HepG2 (cell line): Measurements from ENCODE around the gene EIF3A. TPM values are rescaled to one million over a fixed set of nuclear protein-coding genes. Genes with fewer than 3 reads are reported as not detected.

Experiments used
- ATAC-seq: fragments of 200-7000 bp; cut with Tn5 transposase; 3 replicates; pipeline ENCODE4 v1.9.1; 2020; ENCODE audit warnings: mild to moderate bottlenecking, moderate library complexity
- BruUV-seq: library from RNA; stranded (reverse); fragments of 400-500 nt; replicated peaks from 2 replicates; lab custom pipeline; 2021; lab: Mats Ljungman, UMichigan
- CTCF ChIA-PET: fragments of 300-600 bp; formaldehyde crosslinking; extraction: SDS; loops from one replicate; lab custom pipeline; 2021; ENCODE audit warnings: low total read pairs, inconsistent platforms, low intra/inter-chr PET ratio; lab: Yijun Ruan, JAX
- POLR2A ChIA-PET: fragments of 350-600 bp; sonication (Branson Sonifier 250); formaldehyde crosslinking; loops from one replicate; lab custom pipeline; 2020; ENCODE audit warnings: antibody characterized with exemption, inconsistent platforms; lab: Yijun Ruan, JAX
- DNase-seq: peaks from one replicate; pipeline ENCODE4 v3.0.0-alpha.2; 2015; ENCODE audit warnings: low spot score
- FAIRE-seq: peaks from 3 replicates; lab custom pipeline; 2011; peaks lifted over from hg19 to GRCh38; lab: Jason Lieb, UNC
- H2AFZ ChIP-seq: one replicate; pipeline ENCODE4 v1.6.1; 2011; ENCODE audit warnings: low read length, inconsistent platforms
- H3K27ac ChIP-seq: fragments of 300-600 bp; 3 replicates; pipeline ENCODE4 v1.8.0; 2011; ENCODE audit warnings: mixed run types, mild to moderate bottlenecking, mixed read lengths, low read length, inconsistent platforms; ENCODE audit not compliant: insufficient read depth; ENCODE audit errors: extremely low read length
- H3K27me3 ChIP-seq, 2 experiments: fragments of 200-600 bp in 1 of 2; 2 replicates in 1 of 2; 3 replicates in 1 of 2; pipeline versions ENCODE4 v1.6.0 to v1.8.0; 2011; ENCODE audit warnings: low read length in 2 of 2, mild to moderate bottlenecking in 2 of 2, moderate library complexity in 2 of 2, inconsistent platforms in 1 of 2; ENCODE audit not compliant: insufficient read depth in 2 of 2, control insufficient read depth in 1 of 2
- H3K36me3 ChIP-seq, 2 experiments: fragments of 200-600 bp in 1 of 2; replicated peaks in 1 of 2; 2 replicates in 1 of 2; 3 replicates in 1 of 2; pipeline versions ENCODE4 v1.5.1 to v1.8.0; 2011; ENCODE audit warnings: low read length in 2 of 2, inconsistent platforms in 1 of 2; ENCODE audit not compliant: insufficient read depth in 2 of 2, control insufficient read depth in 1 of 2
- H3K4me1 ChIP-seq: 2 replicates; pipeline ENCODE4 v1.5.1; 2012; ENCODE audit warnings: low read length, inconsistent platforms; ENCODE audit not compliant: insufficient read depth
- H3K4me2 ChIP-seq: 2 replicates; pipeline ENCODE4 v1.6.0; 2011; ENCODE audit warnings: low read depth, low read length, inconsistent platforms
- H3K4me3 ChIP-seq, 3 experiments: fragments of 200-600 bp in 1 of 3; sonication (generic), shearing (Covaris generic) in 1 of 3; replicated peaks in 1 of 3; 2 replicates each; pipeline ENCODE4 v1.5.1; 2011 to 2016; ENCODE audit warnings: low read length in 3 of 3, inconsistent platforms in 2 of 3, low read depth in 2 of 3, mild to moderate bottlenecking in 2 of 3, control low read depth in 1 of 3, mixed read lengths in 1 of 3; ENCODE audit not compliant: insufficient read depth in 1 of 3
- H3K79me2 ChIP-seq: one replicate; pipeline ENCODE4 v1.6.1; 2011; ENCODE audit warnings: low read length, inconsistent platforms; ENCODE audit not compliant: insufficient read depth
- H3K9ac ChIP-seq: 2 replicates; pipeline ENCODE4 v1.6.0; 2011; ENCODE audit warnings: mild to moderate bottlenecking, low read depth, low read length, inconsistent platforms; ENCODE audit not compliant: insufficient read depth
- H3K9me3 ChIP-seq: 2 replicates; pipeline ENCODE4 v1.5.1; 2012; ENCODE audit warnings: mild to moderate bottlenecking, low read length
- H4K20me1 ChIP-seq: 2 replicates; pipeline ENCODE4 v1.6.0; 2011; ENCODE audit warnings: inconsistent platforms, mild to moderate bottlenecking, low read length, moderate library complexity; ENCODE audit not compliant: insufficient read depth
- BATF2 ChIP-seq: sonication (generic); formaldehyde crosslinking; IDR thresholded peaks from 2 replicates; pipeline ENCODE4 v1.8.0; 2022; ENCODE audit warnings: mild to moderate bottlenecking, missing genetic modification reagents, moderate library complexity
- ELF1 ChIP-seq: sonication (generic); formaldehyde crosslinking; IDR thresholded peaks from 2 replicates; pipeline ENCODE4 v1.4.0; 2020; ENCODE audit warnings: missing genetic modification reagents
- FOXA3 ChIP-seq: IDR thresholded peaks from 2 replicates; pipeline ENCODE4 v1.6.1; 2016; ENCODE audit warnings: missing genetic modification reagents, missing compliant biosample characterization
- GRHL1 ChIP-seq: sonication (generic); formaldehyde crosslinking; conservative IDR thresholded peaks from 2 replicates; pipeline ENCODE4 v1.8.0; 2022; ENCODE audit warnings: missing genetic modification reagents
- IKZF5 ChIP-seq: IDR thresholded peaks from 2 replicates; pipeline ENCODE4 v1.6.1; 2018; ENCODE audit warnings: missing genetic modification reagents, mild to moderate bottlenecking, missing compliant biosample characterization
- KDM2A ChIP-seq: sonication (generic); formaldehyde crosslinking; IDR thresholded peaks from 2 replicates; pipeline ENCODE4 v1.4.0; 2020; ENCODE audit warnings: low read depth, missing genetic modification reagents, borderline replicate concordance
- MBD4 ChIP-seq: IDR thresholded peaks from 2 replicates; pipeline ENCODE4 v1.6.1; 2012; ENCODE audit warnings: low read length, inconsistent platforms, borderline replicate concordance
- NFE2 ChIP-seq: sonication (generic); formaldehyde crosslinking; IDR thresholded peaks from 2 replicates; pipeline ENCODE4 v1.4.0; 2020; ENCODE audit warnings: missing genetic modification reagents
- SNAPC5 ChIP-seq: sonication (generic); formaldehyde crosslinking; IDR thresholded peaks from 2 replicates; pipeline ENCODE4 v1.8.1; 2023; ENCODE audit warnings: mild to moderate bottlenecking, missing genetic modification reagents, borderline replicate concordance
- SSRP1 ChIP-seq: IDR thresholded peaks from 2 replicates; pipeline ENCODE4 v1.6.1; 2016; ENCODE audit warnings: control low read depth
- TCF12 ChIP-seq, 2 experiments: fragments of 450-650 bp in 1 of 2; sonication (generic) in 1 of 2; formaldehyde crosslinking in 1 of 2; IDR thresholded peaks; 2 replicates each; pipeline versions ENCODE4 v1.6.1 to v1.8.0; 2017 to 2022; ENCODE audit warnings: antibody characterized with exemption in 1 of 2, mild to moderate bottlenecking in 1 of 2, missing genetic modification reagents in 1 of 2, moderate library complexity in 1 of 2
- ZBTB7B ChIP-seq: sonication (generic); formaldehyde crosslinking; IDR thresholded peaks from 2 replicates; pipeline ENCODE4 v1.4.0; 2020; ENCODE audit warnings: missing genetic modification reagents
- ZNF12 ChIP-seq: sonication (generic); formaldehyde crosslinking; IDR thresholded peaks from 2 replicates; pipeline ENCODE4 v1.5.0; 2020; ENCODE audit warnings: missing genetic modification reagents
- ZNF20 ChIP-seq: sonication (generic); formaldehyde crosslinking; IDR thresholded peaks from 2 replicates; pipeline ENCODE4 v1.4.0; 2020; ENCODE audit warnings: mild to moderate bottlenecking, moderate library complexity, missing genetic modification reagents
- ZNF235 ChIP-seq: sonication (generic); formaldehyde crosslinking; IDR thresholded peaks from 2 replicates; pipeline ENCODE4 v1.8.1; 2023; ENCODE audit warnings: mild to moderate bottlenecking, missing genetic modification reagents, borderline replicate concordance
- ZNF260 ChIP-seq: sonication (generic); formaldehyde crosslinking; IDR thresholded peaks from 2 replicates; pipeline ENCODE4 v1.4.0; 2020; ENCODE audit warnings: missing genetic modification reagents, low read depth, mild to moderate bottlenecking, borderline replicate concordance
- ZNF263 ChIP-seq: sonication (generic); formaldehyde crosslinking; IDR thresholded peaks from 2 replicates; pipeline ENCODE4 v1.4.0; 2020; ENCODE audit warnings: missing genetic modification reagents
- ZNF678 ChIP-seq: sonication (generic); formaldehyde crosslinking; IDR thresholded peaks from 2 replicates; pipeline ENCODE4 v1.4.0; 2020; ENCODE audit warnings: mild to moderate bottlenecking, missing genetic modification reagents
- ZNF747 ChIP-seq: sonication (generic); formaldehyde crosslinking; IDR thresholded peaks from 2 replicates; pipeline ENCODE4 v1.8.1; 2023; ENCODE audit warnings: missing genetic modification reagents, mild to moderate bottlenecking, borderline replicate concordance
- WGBS: methylation state at CpG from one replicate; pipeline ENCODE4 v1.1.6; 2017; ENCODE audit warnings: low lambda C conversion rate; 5-methylcytosine and 5-hydroxymethylcytosine counted together
- in situ Hi-C: cut with HindIII; loops from 2 replicates; pipeline ENCODE4 v1.10.0; 2017; ENCODE audit warnings: low pct_unique_long_range_greater_than_20kb; ENCODE audit not compliant: extremely low pct_ligation_motif_present
- intact Hi-C: fragments of 100-400 bp; cut with micrococcal nuclease; formaldehyde crosslinking; loops from one replicate; pipeline ENCODE4 v1.10.0; 2022; ENCODE audit not compliant: unreplicated experiment
- polyA plus RNA-seq, 8 experiments: library from polyadenylated mRNA; depleted of rRNA in 3 of 8; stranded (reverse) in 7 of 8; unstranded in 1 of 8; fragments of >200 nt; fragmentation: Illumina TruSeq in 4 of 8; extraction: Trizol in 4 of 8; gene quantifications; 2 replicates each; pipeline versions ENCODE4 v1.2.1 to v1.2.3, GENCODE V29; 2011 to 2016; ENCODE audit warnings: low read depth in 4 of 8, missing spikeins in 1 of 8, mixed read lengths in 1 of 8; ENCODE audit not compliant: insufficient read depth in 1 of 8
- total RNA-seq, 5 experiments: library from RNA; depleted of rRNA; stranded (reverse); fragments of >200 nt; fragmentation: Illumina TruSeq; extraction: Trizol; gene quantifications; 2 replicates each; pipeline ENCODE4 v1.2.3, GENCODE V29; 2016; ENCODE audit warnings: low read depth in 1 of 5

EIF3A gene
- total and polyA plus RNA-seq, 2 of the 13 experiments (the other 11 are each of a cell fraction or from before 2014, with no cell fraction given): 25.6 to 117 TPM

GRCh38 chr10:119049361-119049760, 31.3 kb downstream of the EIF3A start:
- ATAC-seq (no peak), DNase-seq (no peak), FAIRE-seq (no peak)
- CTCF ChIA-PET: no interaction called here
- in situ Hi-C loops: no loop called here
- no peak overlapping the region for H3K27ac ChIP-seq
- intact Hi-C loops: no loop called here
- no peak overlapping the region for H3K4me2 ChIP-seq
- H3K9ac ChIP-seq: no peak overlapping the region
- H3K9me3 ChIP-seq: no peaks in the 10 kb centered on the region
- H2AFZ ChIP-seq: no peak overlapping the region
- H4K20me1 ChIP-seq: peaks cover 5% of the 10 kb centered on the region
- no peaks in the 10 kb centered on the region for H3K27me3 ChIP-seq
- H3K4me1 ChIP-seq: no peaks in the 10 kb centered on the region
- POLR2A ChIA-PET: interaction anchor here (1.4 kb wide), 1 partner anchor 20 kb away, joined by 6 read pairs; the partner anchor contains the start of gene NANOS1
- BruUV-seq: no TSS peak
- H3K36me3 ChIP-seq: peaks cover 43 to 94% of the 10 kb centered on the region in 2 experiments
- no peak overlapping the region for H3K4me3 ChIP-seq
- no peak for TF ChIP-seq ZNF235 (CRISPR knock-in tag)
- TF ChIP-seq GRHL1 (CRISPR knock-in tag): no peak
- no peak for TF ChIP-seq ZNF20 (CRISPR knock-in tag)
- TF ChIP-seq ZNF678 (CRISPR knock-in tag): no peak
- TF ChIP-seq SNAPC5 (CRISPR knock-in tag): no peak
- TF ChIP-seq ZNF260: no peak
- no peak for TF ChIP-seq IKZF5 (CRISPR knock-in tag)
- no peak for TF ChIP-seq ZNF263 (CRISPR knock-in tag)
- TF ChIP-seq TCF12 (IDR thresholded peaks at IDR 0.05): no peak
- TF ChIP-seq TCF12 (CRISPR knock-in tag; IDR thresholded peaks at IDR 0.05): no peak
- no peak for TF ChIP-seq ELF1 (CRISPR knock-in tag)
- no peak for TF ChIP-seq FOXA3 (CRISPR knock-in tag)
- TF ChIP-seq ZBTB7B (CRISPR knock-in tag): no peak
- no peak for TF ChIP-seq MBD4
- no peak for TF ChIP-seq NFE2
- TF ChIP-seq ZNF12 (CRISPR knock-in tag): no peak
- TF ChIP-seq SSRP1: no peak
- no peak for TF ChIP-seq BATF2
- no peak for TF ChIP-seq ZNF747
- no peak for TF ChIP-seq KDM2A (CRISPR knock-in tag)
- 97% methylated on average over 5 of the region's 5 CpGs for WGBS
- peaks cover 13% of the 10 kb centered on the region for H3K79me2 ChIP-seq
